H9 (cell line): ENCODE data around the gene MED22. TPM values are rescaled to one million over a fixed set of nuclear protein-coding genes. Genes with fewer than 3 reads are reported as not detected.

ENCODE experiments used
- DNase-seq: peaks from one replicate; pipeline ENCODE4 v3.0.0-alpha.2; 2017
- H2AFZ ChIP-seq: one replicate; pipeline ENCODE4 v1.6.1; 2013; ENCODE audit warnings: mild to moderate bottlenecking, low read length, control low read depth, moderate library complexity
- H2AK5ac ChIP-seq: 2 replicates; pipeline ENCODE4 v1.6.1; 2013; ENCODE audit warnings: low read length, control low read depth, mixed read lengths; ENCODE audit not compliant: insufficient read length
- H2BK120ac ChIP-seq: one replicate; pipeline ENCODE4 v1.6.1; 2013; ENCODE audit warnings: low read depth, mild to moderate bottlenecking, low read length, control low read depth, inconsistent platforms; ENCODE audit not compliant: poor library complexity, severe bottlenecking
- H2BK12ac ChIP-seq: 2 replicates; pipeline ENCODE4 v1.6.1; 2013; ENCODE audit warnings: low read length, control low read depth, mixed read lengths, low read depth; ENCODE audit not compliant: insufficient read length
- H2BK15ac ChIP-seq: 2 replicates; pipeline ENCODE4 v1.6.1; 2013; ENCODE audit warnings: low read depth, low read length, control low read depth
- H2BK20ac ChIP-seq: one replicate; pipeline ENCODE4 v1.6.1; 2013; ENCODE audit warnings: low read depth, mild to moderate bottlenecking, low read length, control low read depth, inconsistent platforms; ENCODE audit not compliant: poor library complexity, severe bottlenecking
- H2BK5ac ChIP-seq: 2 replicates; pipeline ENCODE4 v1.6.1; 2013; ENCODE audit warnings: low read length, control low read depth, mixed read lengths; ENCODE audit not compliant: insufficient read length
- H3K14ac ChIP-seq: 2 replicates; pipeline ENCODE4 v1.6.1; 2013; ENCODE audit warnings: low read length, control low read depth; ENCODE audit not compliant: insufficient read depth
- H3K18ac ChIP-seq: 2 replicates; pipeline ENCODE4 v1.6.1; 2013; ENCODE audit warnings: low read depth, mild to moderate bottlenecking, mixed read lengths, low read length, control low read depth; ENCODE audit not compliant: insufficient read length
- H3K23ac ChIP-seq: 2 replicates; pipeline ENCODE4 v1.6.1; 2013; ENCODE audit warnings: low read length, control low read depth, mixed read lengths, low read depth; ENCODE audit not compliant: insufficient read length
- H3K23me2 ChIP-seq: 2 replicates; pipeline ENCODE4 v1.6.1; 2013; ENCODE audit warnings: low read depth, mild to moderate bottlenecking, mixed read lengths, low read length, control low read depth; ENCODE audit not compliant: insufficient read length, poor library complexity, severe bottlenecking
- H3K27ac ChIP-seq: 2 replicates; pipeline ENCODE4 v1.5.1; 2013; ENCODE audit warnings: low read length, control low read depth, mixed read lengths, low read depth; ENCODE audit not compliant: insufficient read length
- H3K27me3 ChIP-seq: 2 replicates; pipeline ENCODE4 v1.6.1; 2013; ENCODE audit warnings: low read length, control low read depth, inconsistent platforms; ENCODE audit not compliant: insufficient read depth
- H3K4ac ChIP-seq: 2 replicates; pipeline ENCODE4 v1.6.1; 2013; ENCODE audit warnings: low read depth, mild to moderate bottlenecking, control low read depth, inconsistent platforms, low read length, moderate library complexity
- H3K4me1 ChIP-seq: 2 replicates; pipeline ENCODE4 v1.6.1; 2013; ENCODE audit warnings: low read length, control low read depth, inconsistent platforms; ENCODE audit not compliant: insufficient read depth
- H3K4me2 ChIP-seq: 2 replicates; pipeline ENCODE4 v1.6.1; 2013; ENCODE audit warnings: low read length, control low read depth, mixed read lengths; ENCODE audit not compliant: insufficient read length, insufficient read depth
- H3K56ac ChIP-seq: 2 replicates; pipeline ENCODE4 v1.6.1; 2013; ENCODE audit warnings: low read depth, mild to moderate bottlenecking, mixed read lengths, low read length, control low read depth; ENCODE audit not compliant: insufficient read length
- H3K79me1 ChIP-seq: 2 replicates; pipeline ENCODE4 v1.6.1; 2013; ENCODE audit warnings: low read depth, mild to moderate bottlenecking, moderate library complexity, low read length, control low read depth, inconsistent platforms; ENCODE audit not compliant: insufficient read depth, poor library complexity, severe bottlenecking
- H3K79me2 ChIP-seq: 2 replicates; pipeline ENCODE4 v1.6.1; 2013; ENCODE audit warnings: low read length, control low read depth, inconsistent platforms; ENCODE audit not compliant: insufficient read depth
- H3K9ac ChIP-seq: 2 replicates; pipeline ENCODE4 v1.6.1; 2013; ENCODE audit warnings: low read length, control low read depth, mixed read lengths; ENCODE audit not compliant: insufficient read length; ENCODE audit errors: extremely low read depth
- H3K9me3 ChIP-seq: one replicate; pipeline ENCODE4 v1.6.1; 2013; ENCODE audit warnings: low read depth, low read length, inconsistent platforms; ENCODE audit not compliant: control insufficient read depth
- H3T11ph ChIP-seq: one replicate; pipeline ENCODE4 v1.6.1; 2013; ENCODE audit warnings: mild to moderate bottlenecking, low read length, control low read depth, inconsistent platforms
- H4K20me1 ChIP-seq: one replicate; pipeline ENCODE4 v1.6.1; 2013; ENCODE audit not compliant: control insufficient read depth, insufficient read length, insufficient read depth
- H4K5ac ChIP-seq: 2 replicates; pipeline ENCODE4 v1.6.1; 2013; ENCODE audit warnings: low read depth, mild to moderate bottlenecking, mixed read lengths, low read length, control low read depth; ENCODE audit not compliant: insufficient read length
- H4K8ac ChIP-seq: replicated peaks from 2 replicates; pipeline ENCODE4 v1.6.1; 2013; ENCODE audit warnings: low read length, control low read depth, mixed read lengths, low read depth; ENCODE audit not compliant: insufficient read length
- H4K91ac ChIP-seq: 2 replicates; pipeline ENCODE4 v1.6.1; 2013; ENCODE audit warnings: low read depth, mild to moderate bottlenecking, moderate library complexity, mixed read lengths, low read length, control low read depth; ENCODE audit not compliant: insufficient read length
- H3K27ac Mint-ChIP-seq, 3 experiments: 2 replicates in 2 of 3; 3 replicates in 1 of 3; pipeline ENCODE4 v1.8.0; 2020 to 2021; ENCODE audit warnings: mixed read lengths in 3 of 3, mild to moderate bottlenecking in 1 of 3, moderate library complexity in 1 of 3
- H3K27me3 Mint-ChIP-seq: 2 replicates; pipeline ENCODE4 v1.8.0; 2021; ENCODE audit warnings: low read depth, mild to moderate bottlenecking, moderate library complexity, mixed read lengths
- H3K36me3 Mint-ChIP-seq, 3 experiments: 2 replicates in 2 of 3; 3 replicates in 1 of 3; pipeline ENCODE4 v1.8.0; 2020 to 2021; ENCODE audit warnings: low read depth in 3 of 3, mixed read lengths in 3 of 3; ENCODE audit not compliant: insufficient read depth in 1 of 3
- H3K4me1 Mint-ChIP-seq, 2 experiments: 2 replicates each; pipeline ENCODE4 v1.8.0; 2020; ENCODE audit warnings: mixed read lengths in 2 of 2
- H3K4me3 Mint-ChIP-seq, 2 experiments: 2 replicates in 1 of 2; 3 replicates in 1 of 2; pipeline ENCODE4 v1.8.0; 2020 to 2021; ENCODE audit warnings: mild to moderate bottlenecking in 2 of 2, mixed read lengths in 2 of 2, moderate library complexity in 1 of 2
- H3K9me3 Mint-ChIP-seq, 2 experiments: 2 replicates in 1 of 2; 3 replicates in 1 of 2; pipeline ENCODE4 v1.8.0; 2020; ENCODE audit warnings: mild to moderate bottlenecking in 2 of 2, mixed read lengths in 2 of 2, moderate library complexity in 1 of 2
- WGBS: extraction: QIAGEN DNeasy Blood & Tissue Kit; methylation state at CpG from one replicate; pipeline ENCODE4 v1.1.7; 2013; ENCODE audit warnings: missing lambda C conversion rate, low lambda C conversion rate, mixed read lengths; ENCODE audit not compliant: insufficient read length; ENCODE audit errors: extremely low coverage; 5-methylcytosine and 5-hydroxymethylcytosine counted together
- total RNA-seq: library from RNA; stranded (reverse); gene quantifications from 2 replicates; pipeline ENCODE4 v1.2.1, GENCODE V29; 2021
- TF ChIP-seq, protein P1 (sequence below): fragments of 200-600 bp; sonication (generic); conservative IDR thresholded peaks from 3 replicates; pipeline ENCODE4 v1.8.0; 2021; ENCODE audit warnings: antibody characterized with exemption, mild to moderate bottlenecking

The MED22 gene
- total RNA-seq, 1 experiment from 2014 or later, result 60.1 TPM

DNA sequence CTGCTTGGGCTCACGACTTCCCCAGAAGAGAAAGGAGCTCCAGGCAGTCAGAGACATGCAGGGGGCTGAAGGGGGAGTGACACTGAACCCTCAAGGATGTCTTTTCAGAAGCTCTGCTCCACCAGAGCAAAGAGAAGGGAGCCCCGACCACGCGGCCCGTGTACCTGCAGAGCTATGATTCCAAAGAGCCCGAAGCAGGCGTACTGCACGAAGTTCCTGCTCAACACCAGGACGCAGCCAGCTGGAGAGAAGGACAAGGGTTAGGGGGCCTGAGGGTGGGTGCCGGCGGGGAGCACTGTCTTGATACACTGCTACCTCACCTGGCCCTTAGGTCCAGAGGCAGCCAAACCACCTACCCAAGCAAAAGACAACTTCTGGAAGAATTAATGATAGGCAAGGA is 18.5 kb upstream of the MED22 start:
- Histone ChIP-seq H3K4me2 (no peak overlapping the region), H3K27ac (no peak overlapping the region), H3K23me2 (no peaks in the 10 kb centered on the region), H3K9ac (no peak overlapping the region), H2BK5ac (no peak overlapping the region), H3K23ac (no peak overlapping the region), H2BK12ac (no peak overlapping the region), H3K4me1 (no peaks in the 10 kb centered on the region), H3K27me3 (no peaks in the 10 kb centered on the region), H3T11ph (no peak overlapping the region), H4K20me1 (no peaks in the 10 kb centered on the region), H3K79me2 (peaks cover 32% of the 10 kb centered on the region; the same call in 1 of the 2 replicates), H3K18ac (no peak overlapping the region), H3K56ac (no peak overlapping the region), H4K91ac (no peak overlapping the region), H2BK20ac (no peak overlapping the region), H4K5ac (no peak overlapping the region), H3K79me1 (peaks cover 18% of the 10 kb centered on the region), H2BK15ac (no peak overlapping the region), H2BK120ac (no peak overlapping the region), H3K4ac (no peak overlapping the region), H3K9me3 (no peaks in the 10 kb centered on the region), H2AK5ac (no peak overlapping the region), H3K14ac (no peak overlapping the region), H2AFZ (no peak overlapping the region), H4K8ac (no peak overlapping the region)
- H3K27me3 Mint-ChIP-seq, result no peaks in the 10 kb centered on the region; the same call in 1 of the 2 replicates
- no peak overlapping the region for H3K4me3 Mint-ChIP-seq
- TF ChIP-seq, protein P1, sequence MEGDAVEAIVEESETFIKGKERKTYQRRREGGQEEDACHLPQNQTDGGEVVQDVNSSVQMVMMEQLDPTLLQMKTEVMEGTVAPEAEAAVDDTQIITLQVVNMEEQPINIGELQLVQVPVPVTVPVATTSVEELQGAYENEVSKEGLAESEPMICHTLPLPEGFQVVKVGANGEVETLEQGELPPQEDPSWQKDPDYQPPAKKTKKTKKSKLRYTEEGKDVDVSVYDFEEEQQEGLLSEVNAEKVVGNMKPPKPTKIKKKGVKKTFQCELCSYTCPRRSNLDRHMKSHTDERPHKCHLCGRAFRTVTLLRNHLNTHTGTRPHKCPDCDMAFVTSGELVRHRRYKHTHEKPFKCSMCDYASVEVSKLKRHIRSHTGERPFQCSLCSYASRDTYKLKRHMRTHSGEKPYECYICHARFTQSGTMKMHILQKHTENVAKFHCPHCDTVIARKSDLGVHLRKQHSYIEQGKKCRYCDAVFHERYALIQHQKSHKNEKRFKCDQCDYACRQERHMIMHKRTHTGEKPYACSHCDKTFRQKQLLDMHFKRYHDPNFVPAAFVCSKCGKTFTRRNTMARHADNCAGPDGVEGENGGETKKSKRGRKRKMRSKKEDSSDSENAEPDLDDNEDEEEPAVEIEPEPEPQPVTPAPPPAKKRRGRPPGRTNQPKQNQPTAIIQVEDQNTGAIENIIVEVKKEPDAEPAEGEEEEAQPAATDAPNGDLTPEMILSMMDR, result no peak
- no peaks in the 10 kb centered on the region for H3K4me1 Mint-ChIP-seq
- no peak for DNase-seq
- no CpG with 5 or more reads among the region's 11 CpGs for WGBS
- peaks cover 36 to 90% (median 78%) of the 10 kb centered on the region in 3 experiments; a peak in 6 of 7 replicates for H3K36me3 Mint-ChIP-seq
- no peak overlapping the region for H3K27ac Mint-ChIP-seq
- no peaks in the 10 kb centered on the region for H3K9me3 Mint-ChIP-seq
